ENCODE data around the gene OR1F1.
A peak's percentile ranks its signal among the peaks of the same experiment; 100 is the strongest.
"Not testable (repeated sequence)": the region's sequence is repeated elsewhere in the genome, so short reads cannot be mapped to it uniquely, and the experiment has no call there.

The OR1F1 gene

GRCh38 chr16:3152027-3152276 lies 36.1 kb upstream of the OR1F1 start:
- no peak for DNase-seq

DNA sequence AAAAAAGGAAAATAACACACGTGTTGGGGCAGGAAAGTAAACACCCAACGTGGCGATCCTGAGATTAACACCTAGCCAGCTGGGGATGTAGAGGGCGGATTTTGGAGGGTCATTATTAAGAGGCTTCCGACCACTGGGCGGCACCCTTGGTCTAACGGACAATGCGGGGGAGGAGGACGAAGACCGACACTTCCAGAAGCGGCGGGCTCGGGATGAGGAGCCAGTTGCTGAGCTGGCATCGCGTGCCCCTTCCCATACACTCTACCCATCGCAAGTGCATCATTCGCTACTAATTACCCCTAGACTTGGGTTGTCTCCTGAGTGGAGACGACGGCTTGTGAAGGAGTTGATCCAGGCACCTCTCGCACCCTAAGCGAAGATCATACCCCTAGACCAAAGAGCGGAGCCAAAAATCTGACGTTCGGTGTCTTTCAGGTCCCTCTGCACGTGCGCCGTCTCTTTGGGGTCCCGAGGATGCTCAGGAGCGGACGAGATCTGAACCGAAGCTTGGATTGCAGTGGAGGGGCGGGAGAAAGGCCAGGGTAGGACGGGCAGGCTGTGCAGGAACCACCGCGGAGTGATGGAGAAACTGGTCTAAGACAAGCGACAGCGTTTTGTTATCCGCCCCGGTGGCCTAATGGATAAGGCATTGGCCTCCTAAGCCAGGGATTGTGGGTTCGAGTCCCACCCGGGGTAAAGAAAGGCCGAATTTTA lies 35.6 kb upstream of the OR1F1 start:
- no peak for DNase-seq

- no peak for DNase-seq
These were observed 35.0 kb upstream of the OR1F1 start for GRCh38 chr16:3152991-3153368.

- DNase-seq = no peak
These were observed 32.8 kb upstream of the OR1F1 start for GRCh38 chr16:3155181-3155580.

- no peak for DNase-seq
These were observed 32.0 kb upstream of the OR1F1 start for GRCh38 chr16:3155972-3156371.

GRCh38 chr16:3157229-3158025 lies 30.6 kb upstream of the OR1F1 start:
- peak; percentile 55 for DNase-seq

DNA sequence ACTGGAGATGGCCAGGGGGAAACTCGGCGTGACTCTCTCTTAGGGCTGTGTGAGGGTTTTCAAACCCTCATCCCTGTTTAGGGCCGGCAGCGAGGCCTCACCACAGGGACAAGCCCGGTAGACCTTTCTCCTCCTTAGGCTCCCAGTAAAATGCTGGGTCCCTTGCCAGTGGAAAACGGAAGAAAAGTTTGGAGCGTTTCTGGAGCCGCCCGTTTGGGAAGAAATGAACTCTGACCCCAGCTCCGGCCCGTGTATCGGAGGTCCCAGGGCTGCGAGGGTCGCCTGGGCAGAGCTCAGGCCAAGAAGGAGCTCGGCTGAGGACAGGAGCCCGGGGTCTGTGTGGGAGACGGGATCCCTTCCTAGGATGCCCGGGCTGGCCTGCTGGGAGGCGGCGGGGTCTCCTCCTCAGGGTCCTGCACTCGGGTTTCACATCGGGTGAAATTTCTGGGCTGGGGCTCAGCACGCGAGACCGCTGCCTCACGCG lies 29.9 kb upstream of the OR1F1 start:
- no peak for DNase-seq

DNA sequence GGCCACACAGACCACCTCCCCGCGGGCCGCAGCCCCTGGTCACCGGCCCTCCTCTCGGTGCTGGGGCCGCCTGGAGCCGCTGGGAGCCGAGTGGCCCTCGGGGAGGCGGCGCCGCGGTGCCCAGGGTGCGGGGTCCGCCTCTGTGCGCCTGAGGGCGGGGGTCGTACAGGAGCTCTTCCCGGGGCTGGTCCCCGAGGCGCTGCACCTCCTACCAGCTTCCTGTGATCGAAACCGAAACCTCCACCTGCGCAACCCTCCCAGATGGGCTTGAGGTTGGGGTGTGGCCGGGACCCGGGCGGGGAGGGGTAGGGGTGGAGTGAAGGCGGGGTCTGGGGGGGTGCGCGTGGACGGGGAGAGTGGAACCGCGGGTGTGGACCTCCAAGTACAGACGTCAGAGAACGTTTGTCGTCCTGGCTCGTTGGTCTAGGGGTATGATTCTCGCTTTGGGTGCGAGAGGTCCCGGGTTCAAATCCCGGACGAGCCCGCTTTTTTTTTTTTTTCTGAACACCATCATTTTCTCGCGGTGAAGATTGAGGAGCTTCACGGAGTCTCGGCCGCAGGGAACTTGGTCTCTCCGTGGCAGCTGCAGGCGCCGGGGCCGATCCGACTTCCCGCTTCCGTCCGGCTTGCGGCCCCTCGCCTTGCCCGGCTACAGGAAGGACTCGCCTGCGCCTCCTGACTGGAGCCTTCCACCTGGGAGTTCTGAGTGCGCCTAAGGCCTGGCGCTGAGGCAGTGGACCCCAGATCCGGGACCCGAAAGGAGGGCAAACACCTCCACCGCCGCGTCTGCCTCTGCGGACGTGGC lies 29.3 kb upstream of the OR1F1 start:
- peak; percentile 89 for DNase-seq

GRCh38 chr16:3161235-3162018 lies 26.6 kb upstream of the OR1F1 start:
- DNase-seq = no peak

- DNase-seq = no peak
These were observed 23.6 kb upstream of the OR1F1 start for GRCh38 chr16:3164121-3164991.

GRCh38 chr16:3165111-3165822 lies 22.7 kb upstream of the OR1F1 start:
- no peak for DNase-seq

- no peak for DNase-seq
These were observed 21.5 kb upstream of the OR1F1 start for GRCh38 chr16:3166505-3166886.

DNA sequence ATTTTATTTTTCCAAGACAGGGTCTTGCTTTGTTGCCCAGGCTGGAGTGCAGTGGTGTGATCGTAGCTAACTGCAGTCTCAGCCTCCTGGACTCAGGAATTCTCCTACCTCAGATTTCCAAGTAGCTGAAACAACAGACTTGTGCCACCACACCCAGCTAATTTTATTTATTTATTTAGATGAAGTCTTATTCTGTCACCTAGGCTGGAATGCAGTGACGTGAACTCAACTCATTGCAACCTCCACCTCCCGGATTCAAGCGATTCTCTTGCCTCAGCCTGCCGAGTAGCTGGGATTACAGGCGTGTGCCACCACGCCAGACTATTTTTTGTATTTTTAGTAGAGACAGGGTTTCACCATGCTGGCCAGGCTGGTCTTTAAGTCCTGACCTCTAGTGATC lies 19.3 kb upstream of the OR1F1 start:
- not testable (repeated sequence) for DNase-seq

DNA sequence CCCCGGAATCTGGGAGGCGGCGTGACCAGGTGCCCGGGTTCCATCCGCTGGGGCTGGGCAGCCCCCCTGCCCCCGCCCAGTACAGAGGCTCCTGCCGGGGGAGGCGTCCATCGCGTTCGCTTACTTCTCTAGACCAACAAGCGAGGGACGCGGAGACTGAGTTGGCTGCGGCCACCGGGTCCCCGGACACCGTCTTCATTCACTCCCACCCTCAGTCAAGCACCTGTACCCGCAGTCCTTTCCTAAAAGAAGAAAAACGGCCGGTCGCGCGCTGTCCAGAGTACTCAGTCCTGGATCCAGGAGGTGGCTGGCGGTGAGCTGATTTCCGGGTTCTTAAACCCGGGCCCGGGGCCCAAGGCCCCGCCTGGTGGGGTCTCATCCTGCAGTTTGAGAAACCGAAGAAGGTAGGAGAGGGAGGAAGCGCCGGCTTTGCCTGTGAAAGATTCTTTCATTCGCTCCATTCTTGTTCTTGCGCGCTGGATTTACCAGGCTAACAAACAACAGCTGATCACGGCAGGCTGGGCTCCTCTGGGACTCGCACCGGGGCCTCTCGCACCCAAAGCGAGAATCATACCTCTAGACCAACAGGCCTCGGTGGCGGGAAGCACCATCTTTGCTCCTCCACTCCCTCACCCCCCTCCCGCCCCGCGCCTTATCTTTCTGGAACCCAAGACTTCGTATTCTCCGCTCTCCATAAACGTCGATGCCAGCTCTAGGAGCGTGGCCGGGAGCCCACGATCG lies 17.4 kb upstream of the OR1F1 start:
- DNase-seq = no peak

- DNase-seq = peak; percentile 52
These were observed 16.7 kb upstream of the OR1F1 start for GRCh38 chr16:3171181-3171854.

DNA sequence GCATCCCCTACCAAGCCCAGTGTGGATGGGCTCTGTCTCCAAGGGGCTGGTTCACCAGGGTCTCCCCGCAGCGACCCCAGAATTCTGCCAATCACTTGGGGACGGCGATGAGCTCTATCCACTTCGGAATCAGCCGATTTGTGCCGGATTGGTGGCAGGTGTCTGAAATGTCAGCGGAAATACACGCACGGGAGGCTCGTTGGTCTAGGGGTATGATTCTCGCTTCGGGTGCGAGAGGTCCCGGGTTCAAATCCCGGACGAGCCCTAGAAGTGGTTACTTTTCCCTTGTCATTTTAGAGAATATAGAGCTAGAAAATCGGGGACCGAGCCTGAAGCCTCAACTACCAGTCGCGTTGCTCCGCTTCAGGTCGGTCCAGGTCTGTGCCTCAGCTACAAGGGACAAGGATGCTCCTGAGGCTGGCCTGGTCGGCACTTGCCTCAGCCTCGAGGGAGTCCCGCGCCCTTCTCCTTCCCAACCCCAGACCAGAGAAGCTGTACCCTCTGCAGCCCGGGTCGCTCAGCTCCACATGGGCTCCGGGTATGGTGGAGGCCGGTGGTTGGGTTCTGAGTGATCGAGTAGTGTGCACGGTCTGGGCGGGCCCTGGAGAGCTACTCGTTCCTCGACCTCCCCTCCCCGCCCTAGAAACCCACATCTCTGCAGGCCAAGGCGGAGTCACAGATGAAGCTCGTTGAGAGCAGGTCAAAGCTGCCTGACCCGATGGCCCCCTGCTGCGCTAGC lies 16.0 kb upstream of the OR1F1 start:
- no peak for DNase-seq

DNA sequence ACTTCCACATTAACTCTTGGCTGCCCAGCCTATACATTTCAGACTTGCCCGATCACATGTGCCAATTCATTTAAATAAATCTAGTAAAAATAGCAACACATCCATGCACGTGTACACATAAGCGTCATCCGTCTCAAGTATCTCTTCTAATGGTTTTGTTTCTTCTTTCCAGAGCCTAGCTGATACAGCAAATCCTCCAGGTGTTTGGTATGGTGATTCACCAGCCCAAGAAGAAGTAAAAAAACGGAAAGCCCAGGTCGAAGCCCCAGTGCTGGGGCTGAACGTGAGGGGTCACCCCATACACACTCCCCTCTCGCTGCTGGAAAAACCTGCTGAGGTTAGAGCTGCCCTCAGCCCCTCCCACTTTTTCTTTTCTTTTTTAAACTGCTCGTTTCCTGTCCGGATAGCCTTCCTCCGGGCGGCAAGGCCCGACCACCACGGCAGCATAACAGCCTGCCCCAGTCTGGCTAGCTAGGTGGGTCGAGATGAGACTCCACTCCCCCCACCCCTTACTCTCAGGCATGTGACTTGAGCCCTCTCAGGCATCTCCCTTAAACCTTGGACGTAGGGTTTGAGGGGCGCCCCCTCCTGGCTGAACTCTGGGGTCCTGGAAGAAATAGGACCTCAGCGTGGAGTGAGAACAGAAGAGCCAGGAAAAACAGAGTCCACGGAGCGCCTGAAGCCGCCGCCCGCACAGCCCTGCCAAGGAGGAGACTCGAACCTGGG lies 13.9 kb upstream of the OR1F1 start:
- DNase-seq = no peak

- no peak for DNase-seq
These were observed 13.3 kb upstream of the OR1F1 start for GRCh38 chr16:3174618-3175148.
